ENCODE results near the gene SORCS2. TPM values are rescaled to one million over a fixed set of nuclear protein-coding genes. Genes with fewer than 3 reads are reported as not detected.

Gene SORCS2
- total RNA-seq, 1 experiment from 2014 or later = 0.05 TPM

GRCh38 chr4:7313991-7314390 lies 121.7 kb downstream of the SORCS2 start:
- H3K4me3 ChIP-seq = no peak overlapping the region
- H3K36me3 ChIP-seq = no peaks in the 10 kb centered on the region
- no peaks in the 10 kb centered on the region for H3K4me1 ChIP-seq (replicated peaks)
- no peaks in the 10 kb centered on the region for H3K9me3 ChIP-seq (replicated peaks)
- H3K27ac ChIP-seq = no peak overlapping the region
- no peak for DNase-seq (ENCODE audit: low read depth in 1 of 2, low spot score in 2 of 2)
- H3K27me3 ChIP-seq (replicated peaks) = no peaks in the 10 kb centered on the region

GRCh38 chr4:7315286-7315685 lies 122.9 kb downstream of the SORCS2 start:
- Histone ChIP-seq H3K9me3 (replicated peaks) (no peaks in the 10 kb centered on the region), H3K36me3 (no peaks in the 10 kb centered on the region), H3K27me3 (replicated peaks) (no peaks in the 10 kb centered on the region), H3K4me1 (replicated peaks) (no peaks in the 10 kb centered on the region), H3K4me3 (no peak overlapping the region), H3K27ac (no peak overlapping the region)
- no peak for DNase-seq (ENCODE audit: low read depth in 1 of 2, low spot score in 2 of 2)

GRCh38 chr4:7315935-7316334 lies 123.6 kb downstream of the SORCS2 start:
- no peaks in the 10 kb centered on the region for H3K36me3 ChIP-seq
- H3K9me3 ChIP-seq (replicated peaks) = no peaks in the 10 kb centered on the region
- no peaks in the 10 kb centered on the region for H3K4me1 ChIP-seq (replicated peaks)
- no peaks in the 10 kb centered on the region for H3K27me3 ChIP-seq (replicated peaks)
- H3K4me3 ChIP-seq = no peak overlapping the region
- H3K27ac ChIP-seq = no peak overlapping the region
- no peak for DNase-seq (ENCODE audit: low read depth in 1 of 2, low spot score in 2 of 2)

- no peak overlapping the region for H3K4me3 ChIP-seq
- no peaks in the 10 kb centered on the region for H3K4me1 ChIP-seq (replicated peaks)
- no peaks in the 10 kb centered on the region for H3K36me3 ChIP-seq
These were observed 126.7 kb downstream of the SORCS2 start for GRCh38 chr4:7319024-7319423.

GRCh38 chr4:7320206-7320797 lies 128.0 kb downstream of the SORCS2 start:
- H3K36me3 ChIP-seq = no peaks in the 10 kb centered on the region
- no peaks in the 10 kb centered on the region for H3K4me1 ChIP-seq (replicated peaks)
- no peaks in the 10 kb centered on the region for H3K27me3 ChIP-seq (replicated peaks)
- H3K4me3 ChIP-seq = no peak overlapping the region
- no peaks in the 10 kb centered on the region for H3K9me3 ChIP-seq (replicated peaks)
- H3K27ac ChIP-seq = no peak overlapping the region
- DNase-seq (ENCODE audit: low read depth in 1 of 2, low spot score in 2 of 2) = no peak

More at GRCh38 chr4:7319024-7319423, 126.7 kb downstream of the SORCS2 start:
- Histone ChIP-seq H3K9me3 (replicated peaks) (no peaks in the 10 kb centered on the region), H3K27me3 (replicated peaks) (no peaks in the 10 kb centered on the region), H3K27ac (no peak overlapping the region)
- DNase-seq (ENCODE audit: low read depth in 1 of 2, low spot score in 2 of 2) = no peak

- Histone ChIP-seq H3K4me3 (no peak overlapping the region), H3K27me3 (replicated peaks) (no peaks in the 10 kb centered on the region), H3K4me1 (replicated peaks) (no peaks in the 10 kb centered on the region), H3K27ac (no peak overlapping the region), H3K9me3 (replicated peaks) (no peaks in the 10 kb centered on the region), H3K36me3 (no peaks in the 10 kb centered on the region)
- DNase-seq (ENCODE audit: low read depth in 1 of 2, low spot score in 2 of 2) = no peak
These were observed 130.0 kb downstream of the SORCS2 start for GRCh38 chr4:7322166-7322991.

GRCh38 chr4:7323461-7323871 lies 131.1 kb downstream of the SORCS2 start:
- Histone ChIP-seq H3K36me3 (no peaks in the 10 kb centered on the region), H3K4me1 (replicated peaks) (no peaks in the 10 kb centered on the region; the same call in 1 of the 2 replicates), H3K4me3 (no peak overlapping the region), H3K27me3 (replicated peaks) (no peaks in the 10 kb centered on the region), H3K27ac (no peak overlapping the region), H3K9me3 (replicated peaks) (no peaks in the 10 kb centered on the region)
- DNase-seq (ENCODE audit: low read depth in 1 of 2, low spot score in 2 of 2) = no peak

GRCh38 chr4:7323872-7324650 lies 131.7 kb downstream of the SORCS2 start:
- Histone ChIP-seq H3K27me3 (replicated peaks) (no peaks in the 10 kb centered on the region), H3K9me3 (replicated peaks) (no peaks in the 10 kb centered on the region), H3K36me3 (no peaks in the 10 kb centered on the region), H3K4me1 (replicated peaks) (peaks cover 6% of the 10 kb centered on the region), H3K4me3 (no peak overlapping the region), H3K27ac (no peak overlapping the region)
- DNase-seq (ENCODE audit: low read depth in 1 of 2, low spot score in 2 of 2) = no peak

GRCh38 chr4:7324651-7325121 lies 132.3 kb downstream of the SORCS2 start:
- no peak overlapping the region for H3K27ac ChIP-seq
- no peak for DNase-seq (ENCODE audit: low read depth in 1 of 2, low spot score in 2 of 2)
- no peaks in the 10 kb centered on the region for H3K27me3 ChIP-seq (replicated peaks)
- H3K4me1 ChIP-seq (replicated peaks) = peaks cover 9% of the 10 kb centered on the region
- H3K4me3 ChIP-seq = no peak overlapping the region
- no peaks in the 10 kb centered on the region for H3K9me3 ChIP-seq (replicated peaks)
- H3K36me3 ChIP-seq = no peaks in the 10 kb centered on the region

GRCh38 chr4:7325541-7325940 lies 133.2 kb downstream of the SORCS2 start:
- Histone ChIP-seq H3K27me3 (replicated peaks) (no peaks in the 10 kb centered on the region), H3K36me3 (no peaks in the 10 kb centered on the region), H3K4me3 (no peak overlapping the region), H3K4me1 (replicated peaks) (peaks cover 9% of the 10 kb centered on the region), H3K9me3 (replicated peaks) (no peaks in the 10 kb centered on the region), H3K27ac (no peak overlapping the region)
- no peak for DNase-seq (ENCODE audit: low read depth in 1 of 2, low spot score in 2 of 2)

GRCh38 chr4:7326306-7326692 lies 134.0 kb downstream of the SORCS2 start:
- Histone ChIP-seq H3K4me3 (no peak overlapping the region), H3K27me3 (replicated peaks) (no peaks in the 10 kb centered on the region), H3K4me1 (replicated peaks) (peaks cover 9% of the 10 kb centered on the region), H3K27ac (no peak overlapping the region), H3K9me3 (replicated peaks) (no peaks in the 10 kb centered on the region), H3K36me3 (no peaks in the 10 kb centered on the region)
- DNase-seq (ENCODE audit: low read depth in 1 of 2, low spot score in 2 of 2) = no peak

GRCh38 chr4:7326693-7327340 lies 134.5 kb downstream of the SORCS2 start:
- peaks cover 9% of the 10 kb centered on the region for H3K4me1 ChIP-seq (replicated peaks)
- no peaks in the 10 kb centered on the region for H3K9me3 ChIP-seq (replicated peaks)
- H3K27ac ChIP-seq = no peak overlapping the region
- H3K36me3 ChIP-seq = no peaks in the 10 kb centered on the region
- no peak for DNase-seq (ENCODE audit: low read depth in 1 of 2, low spot score in 2 of 2)
- H3K27me3 ChIP-seq (replicated peaks) = no peaks in the 10 kb centered on the region
- H3K4me3 ChIP-seq = no peak overlapping the region

- H3K27me3 ChIP-seq (replicated peaks) = no peaks in the 10 kb centered on the region
These were observed 135.1 kb downstream of the SORCS2 start for GRCh38 chr4:7327341-7327885.

More at GRCh38 chr4:7327341-7327885, 135.1 kb downstream of the SORCS2 start:
- Histone ChIP-seq H3K4me3 (no peak overlapping the region), H3K9me3 (replicated peaks) (no peaks in the 10 kb centered on the region), H3K27ac (no peak overlapping the region), H3K4me1 (replicated peaks) (peaks cover 11% of the 10 kb centered on the region), H3K36me3 (no peaks in the 10 kb centered on the region)
- no peak for DNase-seq (ENCODE audit: low read depth in 1 of 2, low spot score in 2 of 2)
